ENCODE results near the gene FXYD6.
"Not testable (repeated sequence)": the region's sequence is repeated elsewhere in the genome, so short reads cannot be mapped to it uniquely, and the experiment has no call there.

Gene FXYD6

GRCh38 chr11:117876341-117877119, at the start of gene FXYD6:
TSS of gene FXYD6 (minus strand) at chr11:117876658. CDS start at chr11:117842776, 33,882 bp downstream.
- no peak for DNase-seq (ENCODE audit: low read depth)

- DNase-seq (ENCODE audit: low read depth), result not testable (repeated sequence)
Measured at GRCh38 chr11:117926166-117926565, 49.7 kb upstream of the FXYD6 start.

- no peak for DNase-seq (ENCODE audit: low read depth)
Measured at GRCh38 chr11:117925198-117925925, 48.9 kb upstream of the FXYD6 start.

GRCh38 chr11:117924631-117925170, 48.2 kb upstream of the FXYD6 start:
- DNase-seq (ENCODE audit: low read depth), result no peak

GRCh38 chr11:117923773-117924172, 47.3 kb upstream of the FXYD6 start:
- DNase-seq (ENCODE audit: low read depth), result no peak

- no peak for DNase-seq (ENCODE audit: low read depth)
Measured at GRCh38 chr11:117923275-117923674, 46.8 kb upstream of the FXYD6 start.

GRCh38 chr11:117921893-117922292, 45.4 kb upstream of the FXYD6 start:
- no peak for DNase-seq (ENCODE audit: low read depth)

DNA sequence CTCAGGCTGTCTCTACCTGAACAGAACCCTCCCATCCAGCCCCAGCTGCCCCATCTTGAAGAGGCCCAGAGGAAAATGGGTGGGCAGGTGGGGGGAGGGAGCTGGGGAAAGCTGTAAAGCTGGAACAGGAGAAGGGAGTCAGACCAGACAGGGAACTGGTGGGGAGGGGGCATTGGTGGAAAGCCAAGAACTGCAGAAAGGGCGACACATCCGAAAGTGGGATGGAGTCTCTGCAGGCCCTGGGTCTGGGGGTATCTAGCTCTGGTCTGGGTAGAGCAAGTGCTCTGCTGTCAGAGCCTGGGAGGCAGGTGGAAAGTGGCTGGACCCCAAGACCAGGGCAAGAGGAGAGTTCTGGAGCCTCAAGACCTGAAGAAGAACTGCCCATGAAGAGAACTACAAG, 45.0 kb upstream of the FXYD6 start:
- no peak for DNase-seq (ENCODE audit: low read depth)

DNA sequence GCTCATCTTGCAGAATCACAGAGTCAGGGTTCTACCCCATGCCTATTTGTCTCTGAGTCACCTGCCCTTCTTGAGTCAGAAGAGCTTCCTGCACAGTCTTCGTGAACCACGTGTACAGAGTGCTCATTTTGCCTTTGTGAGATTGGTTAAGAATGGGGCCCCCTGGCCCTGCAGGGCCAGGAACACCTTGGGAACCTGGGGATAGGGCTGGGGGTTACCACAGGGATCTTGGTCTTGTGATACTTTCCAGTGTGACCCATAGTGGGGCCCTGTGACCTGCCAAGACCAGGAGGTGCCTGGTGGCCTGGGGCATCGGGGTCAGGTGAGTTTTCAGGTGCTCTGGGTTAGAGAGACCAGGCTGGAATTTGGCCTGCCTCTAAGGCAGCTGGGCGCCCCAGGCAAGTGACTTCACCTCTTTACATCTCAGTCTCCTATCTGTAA, 43.3 kb upstream of the FXYD6 start:
- no peak for DNase-seq (ENCODE audit: low read depth)

GRCh38 chr11:117919341-117919740, 42.9 kb upstream of the FXYD6 start:
- DNase-seq (ENCODE audit: low read depth), result no peak

DNA sequence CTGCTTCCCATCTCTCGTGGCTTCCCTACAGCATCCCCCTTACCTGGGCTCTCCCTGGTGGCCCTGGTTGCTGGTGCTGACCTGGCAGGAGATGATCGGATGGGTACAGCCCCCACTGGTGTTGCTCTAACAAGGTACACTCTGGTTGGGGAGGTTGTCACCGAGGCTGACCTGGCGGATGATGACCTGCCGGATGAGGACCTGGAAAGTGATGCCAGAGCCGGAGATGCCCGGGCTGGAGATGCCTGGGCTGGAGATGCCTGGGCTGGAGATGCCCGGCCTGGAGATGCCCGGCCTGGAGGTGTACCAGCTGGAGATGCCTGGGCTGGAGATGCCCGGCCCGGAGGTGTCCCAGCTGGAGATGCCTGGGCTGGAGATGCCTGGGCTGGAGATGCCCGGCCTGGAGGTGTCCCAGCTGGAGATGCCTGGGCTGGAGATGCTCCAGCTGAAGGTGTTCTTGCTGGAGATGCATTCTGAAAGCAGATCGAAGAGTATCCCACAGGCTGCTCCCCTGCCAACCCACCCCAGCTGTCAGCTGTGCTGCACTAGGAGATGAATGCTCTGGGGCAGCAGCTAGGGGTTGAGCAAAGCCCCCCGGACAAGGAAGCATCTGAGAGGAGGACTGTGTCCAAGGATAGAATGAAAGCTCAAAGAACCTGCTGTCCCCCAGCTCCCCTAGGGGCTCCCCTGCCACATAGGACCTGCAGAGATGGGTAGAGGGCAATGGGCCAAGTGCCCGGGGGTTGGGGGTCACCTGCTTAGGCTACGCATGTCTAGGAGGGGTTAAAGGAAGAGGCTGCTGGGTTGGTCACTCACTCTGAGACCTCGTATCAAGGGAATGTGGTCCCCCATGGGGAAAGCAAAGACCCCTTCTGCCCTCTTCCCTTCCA, 42.2 kb upstream of the FXYD6 start:
- no peak for DNase-seq (ENCODE audit: low read depth)

DNA sequence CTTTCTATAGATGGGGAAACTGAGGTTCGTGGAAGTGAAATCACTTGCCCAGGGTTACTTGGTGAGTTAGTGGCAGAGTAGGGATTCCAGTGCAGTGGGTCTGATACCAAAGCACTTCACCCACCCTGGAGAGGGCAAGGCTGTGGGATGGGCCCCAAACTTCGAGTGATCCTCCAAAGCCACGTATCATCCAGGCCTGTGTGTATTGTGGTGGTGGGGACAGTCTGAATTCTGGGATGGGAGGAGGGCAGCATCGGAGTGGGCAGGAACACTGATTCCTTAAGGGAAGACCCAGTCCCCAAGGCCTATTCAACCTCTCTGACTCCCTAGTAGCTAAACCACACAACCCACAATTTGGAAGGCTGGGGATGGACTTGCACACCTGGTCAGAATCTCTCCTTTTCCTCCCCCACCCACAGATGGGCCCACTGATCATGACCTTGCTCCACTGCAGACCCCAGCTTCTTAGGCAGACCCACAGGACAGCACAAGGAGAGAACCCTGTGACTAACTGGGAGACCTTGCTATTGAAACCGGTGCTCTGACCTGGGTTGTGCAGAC, 41.2 kb upstream of the FXYD6 start:
- DNase-seq (ENCODE audit: low read depth), result no peak

GRCh38 chr11:117916956-117917355, 40.5 kb upstream of the FXYD6 start:
- no peak for DNase-seq (ENCODE audit: low read depth)

- DNase-seq (ENCODE audit: low read depth), result no peak
Measured at GRCh38 chr11:117915672-117916235, 39.3 kb upstream of the FXYD6 start.

- no peak for DNase-seq (ENCODE audit: low read depth)
Measured at GRCh38 chr11:117914991-117915618, 38.6 kb upstream of the FXYD6 start.

DNA sequence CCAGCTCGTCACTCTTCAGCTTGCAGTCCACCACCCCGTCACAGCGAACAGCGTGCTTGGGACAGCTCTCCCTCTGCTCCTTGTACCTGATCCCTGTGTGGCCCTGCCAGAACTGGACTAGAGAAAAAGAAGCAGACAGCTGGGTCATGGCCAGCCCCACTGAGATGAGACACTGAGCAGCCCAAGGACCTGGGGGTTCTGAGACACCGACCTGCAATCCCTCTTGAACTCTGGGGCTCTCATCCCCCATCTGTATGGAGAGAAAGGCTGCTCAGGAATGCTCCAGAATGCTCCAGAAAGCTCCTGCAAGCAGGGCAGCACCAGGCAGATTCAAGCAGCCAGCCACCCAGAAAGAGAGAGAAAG, 37.9 kb upstream of the FXYD6 start:
- no peak for DNase-seq (ENCODE audit: low read depth)

DNA sequence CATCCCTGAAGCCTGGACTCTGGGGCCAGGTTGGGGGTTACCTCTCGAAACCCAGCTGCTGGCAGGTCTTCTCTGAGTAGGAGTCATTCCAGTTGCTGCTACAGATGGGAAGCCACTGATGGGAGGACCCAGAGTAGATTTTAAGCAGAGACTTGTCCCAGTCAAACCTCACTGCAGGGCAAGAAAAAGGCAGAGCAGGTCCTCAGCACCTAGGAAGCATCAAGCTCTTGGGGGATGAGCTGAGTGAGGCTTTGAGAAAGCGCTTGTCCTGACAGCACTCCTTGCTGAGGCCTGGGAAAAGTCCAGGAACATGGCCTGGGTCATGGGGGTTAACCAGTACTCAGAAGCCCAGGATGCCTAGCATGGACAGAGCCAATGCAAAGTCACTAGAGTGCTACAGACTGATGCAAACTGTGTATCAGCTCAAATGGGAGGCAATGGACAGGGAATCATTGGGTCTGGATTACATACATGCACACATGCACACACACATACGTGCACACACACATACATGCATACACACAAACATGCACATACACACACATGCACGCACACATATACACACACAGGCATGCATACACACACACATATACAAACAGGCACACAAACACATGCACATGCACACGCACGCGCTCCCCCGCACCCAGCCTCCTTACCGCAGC, 37.4 kb upstream of the FXYD6 start:
- DNase-seq (ENCODE audit: low read depth), result no peak

- no peak for DNase-seq (ENCODE audit: low read depth)
Measured at GRCh38 chr11:117912497-117912896, 36.0 kb upstream of the FXYD6 start.

- DNase-seq (ENCODE audit: low read depth), result no peak
Measured at GRCh38 chr11:117911694-117912093, 35.2 kb upstream of the FXYD6 start.

- no peak for DNase-seq (ENCODE audit: low read depth)
Measured at GRCh38 chr11:117910941-117911655, 34.6 kb upstream of the FXYD6 start.
